ENCODE measurements around the gene TXNRD2. TPM values are rescaled to one million over a fixed set of nuclear protein-coding genes. Genes with fewer than 3 reads are reported as not detected.

TXNRD2 gene
- total RNA-seq, 2 experiments from 2014 or later = 24.7 to 28.9 TPM

- no TSS peak for BruUV-seq (replicated peaks)
- no peaks in the 10 kb centered on the region for H3K9me3 ChIP-seq (ENCODE audit: low read length)
- ChIA-PET CTCF (ENCODE audit: unreplicated experiment) (no interaction called here), POLR2A (interaction anchor here (0.7 kb wide), 1 partner anchor 9 kb away, joined by 3 read pairs; no protein-coding TSS in a partner anchor)
- no peaks in the 10 kb centered on the region for H3K36me3 ChIP-seq (ENCODE audit: insufficient read depth, low read length)
- no peak for TF ChIP-seq EZH2phosphoT487 (IDR thresholded peaks at IDR 0.05; ENCODE audit: borderline replicate concordance, low read depth, low read length)
- TF ChIP-seq CTCF (conservative IDR thresholded peaks at IDR 0.05; ENCODE audit: low read length) = no peak
- no peak overlapping the region for H3K4me3 ChIP-seq (ENCODE audit: low read depth, low read length, poor library complexity, severe bottlenecking)
- peaks cover 13% of the 10 kb centered on the region for H3K4me1 ChIP-seq (ENCODE audit: insufficient read depth, low read length, poor library complexity, severe bottlenecking)
- H3K9me2 ChIP-seq (ENCODE audit: insufficient read depth, low read length) = no peaks in the 10 kb centered on the region
- H3K4me2 ChIP-seq (ENCODE audit: low read length) = no peak overlapping the region
- intact Hi-C loops (cut with micrococcal nuclease; ENCODE audit: unreplicated experiment) = no loop called here
- H2AFZ ChIP-seq (ENCODE audit: low read length) = no peak overlapping the region
- no peaks in the 10 kb centered on the region for H3K79me2 ChIP-seq (ENCODE audit: insufficient read depth, low read depth, low read length)
- H3K27ac ChIP-seq (ENCODE audit: low read depth, low read length, poor library complexity, severe bottlenecking) = no peak overlapping the region
- no peak for DNase-seq (ENCODE audit: low spot score)
- no peaks in the 10 kb centered on the region for H4K20me1 ChIP-seq (ENCODE audit: insufficient read depth, low read length)
These were observed 36.0 kb downstream of the TXNRD2 start for GRCh38 chr22:19905347-19906276.

GRCh38 chr22:19904935-19905334 is 36.7 kb downstream of the TXNRD2 start:
- Histone ChIP-seq H4K20me1 (ENCODE audit: insufficient read depth, low read length) (no peaks in the 10 kb centered on the region), H2AFZ (ENCODE audit: low read length) (no peak overlapping the region), H3K27ac (ENCODE audit: low read depth, low read length, poor library complexity, severe bottlenecking) (no peak overlapping the region), H3K4me1 (ENCODE audit: insufficient read depth, low read length, poor library complexity, severe bottlenecking) (peaks cover 15% of the 10 kb centered on the region), H3K9me3 (ENCODE audit: low read length) (no peaks in the 10 kb centered on the region), H3K4me2 (ENCODE audit: low read length) (no peak overlapping the region), H3K36me3 (ENCODE audit: insufficient read depth, low read length) (no peaks in the 10 kb centered on the region), H3K9me2 (ENCODE audit: insufficient read depth, low read length) (no peaks in the 10 kb centered on the region), H3K79me2 (ENCODE audit: insufficient read depth, low read depth, low read length) (no peaks in the 10 kb centered on the region), H3K4me3 (ENCODE audit: low read depth, low read length, poor library complexity, severe bottlenecking) (no peak overlapping the region)
- BruUV-seq (replicated peaks) = no TSS peak
- no peak for TF ChIP-seq EZH2phosphoT487 (IDR thresholded peaks at IDR 0.05; ENCODE audit: borderline replicate concordance, low read depth, low read length)
- no peak for TF ChIP-seq CTCF (conservative IDR thresholded peaks at IDR 0.05; ENCODE audit: low read length)
- intact Hi-C loops (cut with micrococcal nuclease; ENCODE audit: unreplicated experiment) = no loop called here
- CTCF ChIA-PET (ENCODE audit: unreplicated experiment) = no interaction called here
- no peak for DNase-seq (ENCODE audit: low spot score)
- POLR2A ChIA-PET = no interaction called here

All from OCI-LY7 (cell line).